Breast epithelium (tissue), 4 donors: ENCODE data around the gene TNFSF15. TPM values are rescaled to one million over a fixed set of nuclear protein-coding genes. Genes with fewer than 3 reads are reported as not detected.
"Not testable (repeated sequence)": the region's sequence is repeated elsewhere in the genome, so short reads cannot be mapped to it uniquely, and the experiment has no call there.

ENCODE experiments used
- DNase-seq, 2 donors: peaks; one replicate each; pipeline ENCODE4 v3.0.0-alpha.2; 2019; ENCODE audit warnings: low spot score in 2 of 2
- H3K27ac ChIP-seq, 2 donors: fragments of 200-600 bp; sonication (generic) in 1 of 2; one replicate each; pipeline ENCODE4 v1.5.1; 2016 to 2019; ENCODE audit warnings: mild to moderate bottlenecking in 1 of 2
- H3K27me3 ChIP-seq, 2 donors: fragments of 200-600 bp; sonication (generic) in 1 of 2; one replicate each; pipeline versions ENCODE4 v1.5.1 to v1.6.0; 2017 to 2019; ENCODE audit warnings: control low read depth in 1 of 2, mild to moderate bottlenecking in 1 of 2
- H3K36me3 ChIP-seq: fragments of 200-600 bp; one replicate; pipeline ENCODE4 v1.5.1; 2019
- H3K4me1 ChIP-seq, 2 donors: fragments of 200-600 bp; sonication (generic); one replicate each; pipeline ENCODE4 v1.5.1; 2016 to 2019; ENCODE audit warnings: control low read depth in 1 of 2
- H3K4me3 ChIP-seq, 3 donors: fragments of 200-600 bp; sonication (generic); 1 replicate in 2 of 3; 2 replicates in 1 of 3; pipeline ENCODE4 v1.5.1; 2016 to 2019; ENCODE audit warnings: mild to moderate bottlenecking in 3 of 3, moderate library complexity in 2 of 3
- H3K9me3 ChIP-seq, 2 donors: fragments of 200-600 bp; sonication (generic) in 1 of 2; one replicate each; pipeline ENCODE4 v1.5.1; 2016 to 2019; ENCODE audit warnings: control low read depth in 1 of 2
- CTCF ChIP-seq, 3 donors: fragments of 450-650 bp; IDR thresholded peaks; one replicate each; pipeline ENCODE4 v1.5.1; 2016 to 2017; ENCODE audit warnings: antibody characterized with exemption in 3 of 3, mild to moderate bottlenecking in 3 of 3, moderate library complexity in 3 of 3
- POLR2A ChIP-seq: fragments of 450-650 bp; IDR thresholded peaks from one replicate; pipeline ENCODE4 v1.6.1; 2016; ENCODE audit warnings: antibody characterized with exemption, mild to moderate bottlenecking, moderate library complexity
- POLR2AphosphoS5 ChIP-seq, 3 donors: sonication (generic); formaldehyde crosslinking; IDR thresholded peaks; one replicate each; pipeline ENCODE4 v1.6.1; 2017; ENCODE audit warnings: antibody characterized with exemption in 3 of 3
- intact Hi-C: fragments of 100-400 bp; cut with DNase I; formaldehyde crosslinking; loops from one replicate; pipeline ENCODE4 v1.15.1; 2023; ENCODE audit warnings: low total_unique reads
- total RNA-seq, 3 donors: library from RNA; depleted of rRNA; stranded (reverse); fragments of >200 nt; gene quantifications; one replicate each; pipeline ENCODE4 v1.1.0, GENCODE V29; 2016

TNFSF15 gene
- total RNA-seq, 3 donors from 2014 or later, result 0.16 to 2.0 (median 0.66) TPM

GRCh38 chr9:114745108-114745848 lies 60.6 kb downstream of the TNFSF15 start:
- intact Hi-C loops, result no loop called here
- no peak overlapping the region for H3K4me3 ChIP-seq
- TF ChIP-seq CTCF (IDR thresholded peaks at IDR 0.05) (no peak), POLR2AphosphoS5 (IDR thresholded peaks at IDR 0.05) (no peak), POLR2A (no peak)

GRCh38 chr9:114743446-114743845 lies 62.4 kb downstream of the TNFSF15 start:
- TF ChIP-seq CTCF (IDR thresholded peaks at IDR 0.05), result no peak
- no peak for TF ChIP-seq POLR2AphosphoS5 (IDR thresholded peaks at IDR 0.05)
- no peaks in the 10 kb centered on the region for H3K4me1 ChIP-seq

More at GRCh38 chr9:114745108-114745848, 60.6 kb downstream of the TNFSF15 start:
- H3K4me1 ChIP-seq, result no peaks in the 10 kb centered on the region
- H3K36me3 ChIP-seq, result no peaks in the 10 kb centered on the region
- no peaks in the 10 kb centered on the region for H3K9me3 ChIP-seq
- H3K27ac ChIP-seq, result no peak overlapping the region
- H3K27me3 ChIP-seq, result no peaks in the 10 kb centered on the region
- DNase-seq, result no peak

GRCh38 chr9:114742947-114743346 lies 62.9 kb downstream of the TNFSF15 start:
- no peak for DNase-seq
- Histone ChIP-seq H3K9me3 (no peaks in the 10 kb centered on the region), H3K36me3 (no peaks in the 10 kb centered on the region), H3K27ac (no peak overlapping the region), H3K4me1 (no peaks in the 10 kb centered on the region), H3K4me3 (no peak overlapping the region), H3K27me3 (no peaks in the 10 kb centered on the region)
- intact Hi-C loops, result loop anchor here (5.0 kb wide), 1 partner anchor 169 kb away; no protein-coding TSS in a partner anchor
- TF ChIP-seq POLR2A, result no peak

More at GRCh38 chr9:114743446-114743845, 62.4 kb downstream of the TNFSF15 start:
- intact Hi-C loops, result loop anchor here (5.0 kb wide), 1 partner anchor 169 kb away; no protein-coding TSS in a partner anchor
- Histone ChIP-seq H3K4me3 (no peak overlapping the region), H3K9me3 (no peaks in the 10 kb centered on the region), H3K27ac (no peak overlapping the region), H3K27me3 (no peaks in the 10 kb centered on the region), H3K36me3 (no peaks in the 10 kb centered on the region)
- no peak for DNase-seq

GRCh38 chr9:114741521-114741920 lies 64.3 kb downstream of the TNFSF15 start:
- intact Hi-C loops, result loop anchor here (5.0 kb wide), 1 partner anchor 171 kb away; no protein-coding TSS in a partner anchor
- not testable (repeated sequence) for H3K4me1 ChIP-seq, H3K27me3 ChIP-seq, H3K9me3 ChIP-seq, H3K36me3 ChIP-seq, H3K4me3 ChIP-seq, DNase-seq, H3K27ac ChIP-seq

GRCh38 chr9:114738581-114739316 lies 67.1 kb downstream of the TNFSF15 start:
- H3K4me1 ChIP-seq, result no peaks in the 10 kb centered on the region
- peak in 1 of 2 donors; percentile 64 for DNase-seq
- intact Hi-C loops, result no loop called here
- no peaks in the 10 kb centered on the region for H3K36me3 ChIP-seq
- no peak for TF ChIP-seq POLR2A
- peak in 1 of 3 donors; percentile 28 for TF ChIP-seq POLR2AphosphoS5 (IDR thresholded peaks at IDR 0.05)
- TF ChIP-seq CTCF (IDR thresholded peaks at IDR 0.05), result peak; percentile 58 to 86 (median 81)
- no peaks in the 10 kb centered on the region for H3K9me3 ChIP-seq
- H3K4me3 ChIP-seq, result no peak overlapping the region
- no peaks in the 10 kb centered on the region for H3K27me3 ChIP-seq
- H3K27ac ChIP-seq, result no peak overlapping the region

GRCh38 chr9:114737847-114738246 lies 68.0 kb downstream of the TNFSF15 start:
- no peaks in the 10 kb centered on the region for H3K4me1 ChIP-seq
- no peaks in the 10 kb centered on the region for H3K9me3 ChIP-seq
- no peaks in the 10 kb centered on the region for H3K27me3 ChIP-seq
- H3K4me3 ChIP-seq, result no peak overlapping the region
- intact Hi-C loops, result no loop called here
- DNase-seq, result no peak
- H3K27ac ChIP-seq, result no peak overlapping the region
- TF ChIP-seq POLR2A (no peak), POLR2AphosphoS5 (IDR thresholded peaks at IDR 0.05) (no peak), CTCF (IDR thresholded peaks at IDR 0.05) (no peak)
- no peaks in the 10 kb centered on the region for H3K36me3 ChIP-seq
